ENCODE measurements around the gene SRRM3. TPM values are rescaled to one million over a fixed set of nuclear protein-coding genes. Genes with fewer than 3 reads are reported as not detected.
"Not testable (repeated sequence)": the region's sequence is repeated elsewhere in the genome, so short reads cannot be mapped to it uniquely, and the experiment has no call there.

SRRM3 gene
- total RNA-seq, 3 donors from 2014 or later (not counting 1 experiment from before 2014, with no cell fraction given) = not detected

DNA sequence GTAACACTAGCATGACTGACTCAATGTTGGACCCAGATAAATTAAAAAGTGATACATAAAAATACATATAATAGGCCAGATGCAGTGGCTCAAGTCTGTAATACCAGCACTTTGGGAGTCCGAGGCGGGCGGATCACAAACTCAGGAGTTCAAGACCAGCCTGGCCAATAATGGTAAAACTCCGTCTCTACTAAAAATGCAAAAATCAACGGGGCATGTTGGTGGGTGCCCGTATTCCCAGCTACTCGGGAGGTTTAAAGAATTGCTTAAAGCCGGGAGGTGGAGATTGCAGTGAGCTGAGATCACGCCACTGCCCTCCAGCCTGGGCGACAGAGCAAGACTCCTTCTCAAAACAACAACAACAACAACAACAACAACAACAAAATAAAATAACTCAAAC, 43.3 kb upstream of the SRRM3 start:
- intact Hi-C loops (cut with micrococcal nuclease); H3K9me3 Mint-ChIP-seq; H3K4me3 ChIP-seq (ENCODE audit: low read length); H3K27me3 Mint-ChIP-seq (ENCODE audit: low read depth in 2 of 2); H3K4me3 Mint-ChIP-seq; H3K27ac ChIP-seq (ENCODE audit: low read length); H3K27ac Mint-ChIP-seq; H3K36me3 ChIP-seq (ENCODE audit: control insufficient read depth, insufficient read depth, low read length); H3K27me3 ChIP-seq (ENCODE audit: control insufficient read depth, insufficient read depth, low read length); H3K36me3 Mint-ChIP-seq; H3K9me3 ChIP-seq (ENCODE audit: control insufficient read depth, insufficient read depth, low read length); DNase-seq; ATAC-seq: not testable (repeated sequence)
- peaks cover 10% of the 10 kb centered on the region for H3K4me1 ChIP-seq (ENCODE audit: control insufficient read depth, insufficient read depth, low read length)
- WGBS (ENCODE audit: insufficient coverage) = 97% methylated on average over 8 of the region's 10 CpGs
- peaks cover 10 to 11% of the 10 kb centered on the region in 2 donors for H3K4me1 Mint-ChIP-seq

DNA sequence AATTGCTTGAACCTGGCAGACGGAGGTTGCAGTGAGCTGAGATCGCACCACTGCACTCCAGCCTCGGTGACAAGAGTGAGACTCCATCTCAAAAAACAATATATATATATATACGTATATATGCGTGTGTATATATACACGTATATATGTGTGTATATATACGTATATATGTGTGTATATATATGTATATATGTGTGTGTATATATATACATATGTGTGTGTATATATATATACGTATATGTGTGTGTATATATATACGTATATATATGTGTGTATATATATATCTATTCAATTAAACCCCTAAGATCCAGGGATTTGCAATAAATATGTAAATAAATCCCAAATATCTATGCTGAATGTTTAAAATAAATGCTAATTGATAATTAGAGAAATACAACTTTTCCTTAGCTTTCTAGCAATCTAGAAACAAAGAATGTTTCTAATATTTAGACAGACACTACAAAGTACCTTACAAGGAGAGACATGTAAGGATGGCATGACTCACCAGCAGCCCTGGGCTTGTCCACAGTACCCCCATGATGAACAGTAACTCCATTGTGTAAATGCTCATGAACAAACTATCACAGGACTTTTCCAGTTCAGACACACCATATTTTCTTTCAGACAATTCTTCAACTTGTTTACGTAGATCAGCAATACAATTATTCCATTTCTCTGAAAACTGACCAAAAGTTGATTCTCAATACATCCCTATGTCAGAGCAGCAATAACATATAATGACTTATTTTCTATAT, 39.1 kb upstream of the SRRM3 start:
- peaks cover 14% of the 10 kb centered on the region for H3K4me1 ChIP-seq (ENCODE audit: control insufficient read depth, insufficient read depth, low read length)
- H3K9me3 Mint-ChIP-seq; DNase-seq; H3K4me3 ChIP-seq (ENCODE audit: low read length); H3K9me3 ChIP-seq (ENCODE audit: control insufficient read depth, insufficient read depth, low read length); H3K4me1 Mint-ChIP-seq; ATAC-seq; H3K27me3 Mint-ChIP-seq (ENCODE audit: low read depth in 2 of 2); H3K27ac ChIP-seq (ENCODE audit: low read length); H3K4me3 Mint-ChIP-seq; intact Hi-C loops (cut with micrococcal nuclease); H3K27me3 ChIP-seq (ENCODE audit: control insufficient read depth, insufficient read depth, low read length); H3K36me3 ChIP-seq (ENCODE audit: control insufficient read depth, insufficient read depth, low read length); H3K36me3 Mint-ChIP-seq: not testable (repeated sequence)
- 97% methylated on average over 4 of the region's 10 CpGs for WGBS (ENCODE audit: insufficient coverage)
- H3K27ac Mint-ChIP-seq = peak overlapping the region in 1 of 2 donors; percentile 53

DNA sequence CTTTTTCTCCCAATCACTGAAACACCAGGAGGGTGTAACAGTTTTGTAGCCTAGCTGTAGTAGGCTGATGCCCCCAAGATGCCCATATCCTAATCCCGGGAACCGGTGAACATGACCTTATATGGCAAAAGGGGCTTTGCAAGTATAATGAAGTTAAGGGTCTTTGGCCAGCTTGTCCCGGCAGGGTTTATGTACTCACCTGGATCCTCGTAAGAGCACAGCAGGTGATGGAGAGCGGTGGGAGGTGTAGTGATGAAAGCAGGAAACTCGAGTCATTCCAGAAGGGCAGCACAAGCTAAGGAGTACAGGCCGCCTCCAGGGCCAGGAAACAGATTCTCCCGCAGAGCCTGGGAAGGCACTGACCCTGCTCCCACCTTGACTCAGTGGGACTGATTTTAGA, 37.9 kb upstream of the SRRM3 start:
- DNase-seq; H3K4me3 ChIP-seq (ENCODE audit: low read length); H3K27me3 ChIP-seq (ENCODE audit: control insufficient read depth, insufficient read depth, low read length); H3K9me3 ChIP-seq (ENCODE audit: control insufficient read depth, insufficient read depth, low read length); H3K27ac ChIP-seq (ENCODE audit: low read length); H3K4me1 Mint-ChIP-seq; ATAC-seq; intact Hi-C loops (cut with micrococcal nuclease); H3K36me3 ChIP-seq (ENCODE audit: control insufficient read depth, insufficient read depth, low read length); H3K27me3 Mint-ChIP-seq (ENCODE audit: low read depth in 2 of 2); H3K36me3 Mint-ChIP-seq; H3K27ac Mint-ChIP-seq; H3K9me3 Mint-ChIP-seq; H3K4me3 Mint-ChIP-seq: not testable (repeated sequence)
- H3K4me1 ChIP-seq (ENCODE audit: control insufficient read depth, insufficient read depth, low read length) = peaks cover 14% of the 10 kb centered on the region
- 79% methylated on average over 8 of the region's 8 CpGs for WGBS (ENCODE audit: insufficient coverage)

DNA sequence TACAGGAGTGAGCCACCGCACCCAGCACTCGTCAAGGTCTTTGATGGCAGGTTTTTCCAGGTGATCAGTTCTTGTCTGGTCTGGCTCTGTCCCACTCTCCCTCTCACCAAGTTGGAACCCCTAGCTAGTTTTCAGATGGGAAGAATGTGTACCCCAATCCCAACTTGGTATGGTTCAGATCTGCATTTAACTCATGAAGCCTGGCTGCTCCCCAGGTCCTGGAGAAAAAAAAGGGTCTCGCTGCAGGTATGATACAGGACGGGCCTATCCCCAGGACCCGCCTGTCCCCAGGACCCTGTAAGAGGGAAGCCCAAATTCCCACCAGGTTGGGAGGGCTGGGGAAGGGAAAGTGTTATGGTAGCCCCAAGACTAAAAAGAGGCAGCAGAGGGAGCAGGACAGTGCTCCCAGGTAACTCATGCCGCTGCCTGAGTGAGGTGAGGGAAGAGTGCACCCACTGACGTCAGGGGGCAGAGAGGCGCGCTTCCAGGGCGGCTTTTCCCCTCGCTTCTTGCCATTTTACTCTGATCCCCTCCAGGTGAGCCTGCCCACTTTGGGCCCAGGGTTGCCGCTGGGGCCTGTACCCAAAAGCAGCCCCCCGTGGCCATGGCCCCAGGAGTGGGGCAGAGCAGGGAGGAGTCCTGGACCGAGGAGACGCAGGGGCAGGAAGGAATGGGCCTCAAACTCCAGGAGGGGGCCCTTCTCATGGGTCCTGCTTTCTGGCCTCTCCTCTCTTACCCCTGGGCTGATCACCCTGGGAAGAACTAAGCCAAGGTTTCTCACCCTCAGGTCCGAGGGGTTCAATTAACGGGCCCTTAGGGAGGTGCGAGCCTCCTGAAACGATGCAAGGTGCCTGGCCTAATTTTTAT, 36.4 kb upstream of the SRRM3 start:
- H3K9me3 ChIP-seq (ENCODE audit: control insufficient read depth, insufficient read depth, low read length) = no peaks in the 10 kb centered on the region
- no peak overlapping the region for H3K4me3 ChIP-seq (ENCODE audit: low read length)
- intact Hi-C loops (cut with micrococcal nuclease) = no loop called here
- no peaks in the 10 kb centered on the region for H3K9me3 Mint-ChIP-seq
- TF ChIP-seq, protein P1, sequence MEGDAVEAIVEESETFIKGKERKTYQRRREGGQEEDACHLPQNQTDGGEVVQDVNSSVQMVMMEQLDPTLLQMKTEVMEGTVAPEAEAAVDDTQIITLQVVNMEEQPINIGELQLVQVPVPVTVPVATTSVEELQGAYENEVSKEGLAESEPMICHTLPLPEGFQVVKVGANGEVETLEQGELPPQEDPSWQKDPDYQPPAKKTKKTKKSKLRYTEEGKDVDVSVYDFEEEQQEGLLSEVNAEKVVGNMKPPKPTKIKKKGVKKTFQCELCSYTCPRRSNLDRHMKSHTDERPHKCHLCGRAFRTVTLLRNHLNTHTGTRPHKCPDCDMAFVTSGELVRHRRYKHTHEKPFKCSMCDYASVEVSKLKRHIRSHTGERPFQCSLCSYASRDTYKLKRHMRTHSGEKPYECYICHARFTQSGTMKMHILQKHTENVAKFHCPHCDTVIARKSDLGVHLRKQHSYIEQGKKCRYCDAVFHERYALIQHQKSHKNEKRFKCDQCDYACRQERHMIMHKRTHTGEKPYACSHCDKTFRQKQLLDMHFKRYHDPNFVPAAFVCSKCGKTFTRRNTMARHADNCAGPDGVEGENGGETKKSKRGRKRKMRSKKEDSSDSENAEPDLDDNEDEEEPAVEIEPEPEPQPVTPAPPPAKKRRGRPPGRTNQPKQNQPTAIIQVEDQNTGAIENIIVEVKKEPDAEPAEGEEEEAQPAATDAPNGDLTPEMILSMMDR (IDR thresholded peaks at IDR 0.05) = no peak
- H3K4me1 Mint-ChIP-seq = peaks cover 5% of the 10 kb centered on the region in 2 donors
- H3K36me3 Mint-ChIP-seq = no peaks in the 10 kb centered on the region
- peak overlapping the region; percentile 94 to 95 for H3K27ac Mint-ChIP-seq
- WGBS (ENCODE audit: insufficient coverage) = 98% methylated on average over 19 of the region's 19 CpGs
- H3K27me3 ChIP-seq (ENCODE audit: control insufficient read depth, insufficient read depth, low read length) = no peaks in the 10 kb centered on the region
- ATAC-seq (no peak), DNase-seq (no peak)
- peaks cover 14% of the 10 kb centered on the region for H3K4me1 ChIP-seq (ENCODE audit: control insufficient read depth, insufficient read depth, low read length)
- no peaks in the 10 kb centered on the region for H3K27me3 Mint-ChIP-seq (ENCODE audit: low read depth in 2 of 2)
- no peak overlapping the region for H3K27ac ChIP-seq (ENCODE audit: low read length)
- peak overlapping the region; percentile 40 for H3K4me3 Mint-ChIP-seq
- H3K36me3 ChIP-seq (ENCODE audit: control insufficient read depth, insufficient read depth, low read length) = no peaks in the 10 kb centered on the region

Measured in natural killer cell (primary cell).